ENCODE results near the gene ARHGEF11. TPM values are rescaled to one million over a fixed set of nuclear protein-coding genes. Genes with fewer than 3 reads are reported as not detected.

Gene ARHGEF11
- total and polyA plus RNA-seq, 2 of the 4 experiments (the other 2 are of a cell fraction) = 16.8 to 17.2 TPM

- Histone ChIP-seq H3K18ac (ENCODE audit: low read depth, low read length) (no peak overlapping the region), H3K27ac (ENCODE audit: insufficient read depth, low read length) (no peak overlapping the region), H2AK5ac (ENCODE audit: low read depth, low read length) (no peak overlapping the region), H4K5ac (ENCODE audit: low read depth, low read length) (no peak overlapping the region), H3K27me3 (ENCODE audit: control insufficient read depth, insufficient read depth, low read length) (no peaks in the 10 kb centered on the region), H2AK9ac (replicated peaks; ENCODE audit: low read depth, low read length, poor library complexity) (no peak overlapping the region), H3K23ac (ENCODE audit: low read depth, low read length) (no peak overlapping the region), H3K4me3 (ENCODE audit: insufficient read depth, low read depth, low read length) (no peak overlapping the region), H2BK5ac (ENCODE audit: low read depth, low read length, poor library complexity, severe bottlenecking) (no peak overlapping the region), H3K56ac (ENCODE audit: extremely low read depth, insufficient read depth, low read length) (no peak overlapping the region), H2BK120ac (ENCODE audit: low read depth, low read length) (no peak overlapping the region), H3K36me3 (ENCODE audit: control insufficient read depth, insufficient read depth, low read length) (peaks cover 59% of the 10 kb centered on the region), H3K4me1 (ENCODE audit: control insufficient read depth, insufficient read depth, low read length) (peaks cover 3% of the 10 kb centered on the region; the same call in 1 of the 2 replicates), H3K4ac (ENCODE audit: low read depth, low read length) (no peak overlapping the region), H3K4me2 (ENCODE audit: low read depth, low read length) (no peak overlapping the region), H4K91ac (ENCODE audit: insufficient read depth, low read depth, low read length) (no peak overlapping the region), H4K20me1 (ENCODE audit: insufficient read depth, low read length) (no peaks in the 10 kb centered on the region), H2AFZ (replicated peaks; ENCODE audit: low read length, poor library complexity) (no peak overlapping the region), H3K9ac (ENCODE audit: low read depth, low read length) (no peak overlapping the region), H3K9me3 (ENCODE audit: control insufficient read depth, insufficient read depth, low read length) (no peaks in the 10 kb centered on the region), H3K14ac (replicated peaks; ENCODE audit: low read depth, low read length) (no peak overlapping the region), H4K8ac (ENCODE audit: low read depth in 2 of 2, low read length in 2 of 2) (no peak overlapping the region), H3K79me1 (ENCODE audit: low read depth in 1 of 2, low read length in 2 of 2) (no peaks in the 10 kb centered on the region; a peak in 1 of 4 replicates), H2BK20ac (ENCODE audit: low read depth, low read length) (no peak overlapping the region), H3K9me1 (ENCODE audit: insufficient read depth, low read length) (peaks cover 8% of the 10 kb centered on the region; the same call in 1 of the 2 replicates), H2BK15ac (ENCODE audit: low read depth, low read length) (no peak overlapping the region)
- CTCF ChIA-PET = interaction anchor here (0.8 kb wide), 1 partner anchor 38 kb away, joined by 3 read pairs; no protein-coding TSS in a partner anchor
- ATAC-seq (ENCODE audit: low read depth) = no peak
- no peak for DNase-seq
- TF ChIP-seq MXI1 (IDR thresholded peaks at IDR 0.05; ENCODE audit: borderline replicate concordance, low read depth, low read length) (no peak), CHD1 (IDR thresholded peaks at IDR 0.05; ENCODE audit: low read depth, low read length) (no peak), NFE2L2 (IDR thresholded peaks at IDR 0.05; ENCODE audit: low read depth, low read length) (no peak), SMC3 (IDR thresholded peaks at IDR 0.05; ENCODE audit: low read depth, low read length) (no peak)
- dilution Hi-C loops (cut with HindIII; ENCODE audit: low sequenced_read_pairs, unreplicated experiment) (no loop called here), intact Hi-C loops (cut with micrococcal nuclease) (no loop called here), in situ Hi-C loops (cut with MboI; ENCODE audit: low sequenced_read_pairs) (no loop called here)
- WGBS, 2 experiments (ENCODE audit: extremely low coverage in 2 of 2, insufficient read length in 1 of 2) = 88% methylated on average over 1 of the region's 3 CpGs; no CpG with 5 or more reads in 1 of the 2 experiments
- no TSS peak for BruUV-seq (replicated peaks)
- POLR2A ChIA-PET (ENCODE audit: unreplicated experiment) = no interaction called here
Observed at GRCh38 chr1:156957634-156958033, 87.9 kb downstream of the ARHGEF11 start.

Measured in IMR-90 (cell line).